ENCODE data around the gene PCDHB11. TPM values are rescaled to one million over a fixed set of nuclear protein-coding genes. Genes with fewer than 3 reads are reported as not detected.
"Not testable (repeated sequence)": the region's sequence is repeated elsewhere in the genome, so short reads cannot be mapped to it uniquely, and the experiment has no call there.

Gene PCDHB11
- total RNA-seq, 6 experiments from 2014 or later = 0.33 to 0.54 (median 0.47) TPM

DNA sequence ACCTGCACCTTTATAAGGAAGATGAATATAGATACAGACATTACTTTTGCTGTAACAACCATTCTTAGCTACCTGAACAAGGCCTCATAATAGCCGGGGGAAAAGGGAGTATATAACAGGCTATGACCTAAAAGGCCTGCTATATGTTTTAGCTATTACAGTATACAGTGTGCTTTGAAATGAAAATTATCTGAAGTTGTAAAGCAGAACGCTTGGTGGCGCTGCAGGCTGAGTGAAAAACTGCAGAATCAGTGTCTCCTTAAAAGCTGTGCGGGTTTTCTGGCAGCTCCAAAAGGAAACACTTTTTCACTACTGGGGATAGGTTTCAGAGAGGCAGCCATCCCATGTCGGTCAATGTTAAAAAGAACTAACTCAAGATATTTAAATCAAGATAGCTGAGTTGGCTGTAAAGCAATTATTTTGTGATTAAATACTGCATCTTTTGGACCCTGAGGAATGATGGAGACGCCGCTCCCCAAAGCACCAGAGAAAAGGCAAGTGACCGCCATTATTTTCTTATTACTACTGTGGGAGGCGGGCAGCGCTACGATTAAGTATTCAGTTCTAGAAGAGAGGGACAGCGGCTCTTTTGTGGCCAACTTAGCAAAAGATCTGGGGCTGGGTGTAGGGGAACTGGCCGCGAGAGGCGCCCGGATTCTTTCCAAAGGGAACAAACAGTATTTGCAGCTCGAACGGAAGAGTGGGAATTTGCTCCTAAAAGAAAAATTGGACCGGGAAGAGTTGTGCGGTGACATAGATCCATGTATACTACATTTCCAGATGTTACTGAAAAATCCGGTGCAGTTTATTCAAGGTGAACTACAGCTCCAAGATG lies 43.7 kb upstream of the PCDHB11 start:
- no peak for DNase-seq
- Mint-ChIP-seq H3K4me1 (ENCODE audit: low read depth) (no peaks in the 10 kb centered on the region; the same call in 1 of the 2 replicates), H3K9me3 (peaks cover 28% of the 10 kb centered on the region), H3K4me3 (no peak overlapping the region), H3K36me3 (ENCODE audit: low read depth) (peaks cover 9% of the 10 kb centered on the region), H3K27me3 (ENCODE audit: insufficient read depth) (peaks cover 16% of the 10 kb centered on the region), H3K27ac (no peak overlapping the region)
- TF ChIP-seq CTCF (IDR thresholded peaks at IDR 0.05) = peak; percentile 65

DNA sequence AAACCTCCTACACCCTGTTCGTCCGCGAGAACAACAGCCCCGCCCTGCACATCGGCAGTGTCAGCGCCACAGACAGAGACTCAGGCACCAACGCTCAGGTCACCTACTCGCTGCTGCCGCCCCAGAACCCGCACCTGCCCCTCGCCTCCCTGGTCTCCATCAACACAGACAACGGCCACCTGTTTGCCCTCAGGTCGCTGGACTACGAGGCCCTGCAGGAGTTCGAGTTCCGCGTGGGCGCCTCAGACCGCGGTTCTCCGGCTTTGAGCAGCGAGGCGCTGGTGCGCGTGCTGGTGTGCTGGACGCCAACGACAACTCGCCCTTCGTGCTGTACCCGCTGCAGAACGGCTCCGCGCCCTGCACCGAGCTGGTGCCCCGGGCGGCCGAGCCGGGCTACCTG lies 42.1 kb upstream of the PCDHB11 start:
- H3K27ac Mint-ChIP-seq; H3K4me1 Mint-ChIP-seq (ENCODE audit: low read depth); DNase-seq; H3K4me3 Mint-ChIP-seq; H3K36me3 Mint-ChIP-seq (ENCODE audit: low read depth): not testable (repeated sequence)
- H3K9me3 Mint-ChIP-seq = peaks cover 16% of the 10 kb centered on the region
- peaks cover 12% of the 10 kb centered on the region for H3K27me3 Mint-ChIP-seq (ENCODE audit: insufficient read depth)

DNA sequence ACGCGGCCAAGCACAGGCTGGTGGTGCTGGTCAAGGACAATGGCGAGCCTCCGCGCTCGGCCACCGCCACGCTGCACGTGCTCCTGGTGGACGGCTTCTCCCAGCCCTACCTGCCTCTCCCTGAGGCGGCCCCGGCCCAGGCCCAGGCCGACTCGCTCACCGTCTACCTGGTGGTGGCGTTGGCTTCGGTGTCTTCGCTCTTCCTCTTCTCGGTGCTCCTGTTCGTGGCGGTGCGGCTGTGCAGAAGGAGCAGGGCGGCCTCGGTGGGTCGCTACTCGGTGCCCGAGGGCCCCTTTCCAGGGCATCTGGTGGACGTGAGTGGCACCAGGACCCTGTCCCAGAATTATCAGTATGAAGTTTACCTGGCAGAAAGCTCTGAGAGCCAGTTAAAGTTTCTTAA lies 41.5 kb upstream of the PCDHB11 start:
- not testable (repeated sequence) for H3K4me1 Mint-ChIP-seq (ENCODE audit: low read depth); DNase-seq; H3K4me3 Mint-ChIP-seq

DNA sequence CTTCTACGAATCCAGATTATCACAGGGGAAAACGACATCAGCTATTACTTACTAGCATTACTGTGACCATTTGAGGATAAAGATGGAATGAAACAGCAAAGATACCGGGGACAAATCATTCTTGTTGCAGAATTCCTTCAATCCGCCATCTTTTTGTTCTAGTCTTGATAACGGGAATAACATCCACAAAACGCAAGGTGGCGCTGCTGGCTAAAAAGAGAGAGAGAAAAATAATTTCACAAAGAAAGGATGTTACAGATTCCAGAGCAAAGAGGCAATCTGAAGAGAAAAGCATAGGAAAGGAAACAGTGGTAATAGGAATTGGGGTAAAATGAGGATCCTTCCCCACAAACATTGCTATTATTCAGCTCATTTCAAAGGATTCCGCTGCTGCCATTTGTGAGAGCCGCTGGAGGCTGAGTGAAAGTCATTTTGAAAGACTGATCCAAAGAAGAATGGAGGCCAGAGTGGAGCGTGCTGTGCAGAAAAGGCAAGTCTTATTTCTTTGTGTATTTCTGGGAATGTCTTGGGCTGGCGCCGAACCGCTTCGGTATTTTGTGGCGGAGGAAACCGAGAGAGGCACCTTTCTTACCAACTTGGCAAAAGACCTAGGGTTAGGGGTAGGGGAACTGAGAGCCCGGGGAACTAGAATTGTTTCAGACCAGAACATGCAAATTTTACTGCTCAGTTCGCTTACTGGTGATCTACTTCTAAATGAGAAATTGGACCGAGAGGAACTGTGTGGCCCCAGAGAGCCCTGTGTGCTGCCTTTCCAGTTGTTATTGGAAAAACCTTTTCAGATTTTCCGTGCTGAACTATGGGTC lies 26.8 kb upstream of the PCDHB11 start, which contains the start of gene PCDHB7:
TSS of gene PCDHB7 (plus strand) at position 264 of the 824 bp plus-strand sequence. CDS start at position 456, 192 bp downstream.
- peaks cover 7% of the 10 kb centered on the region for H3K9me3 Mint-ChIP-seq
- peak; percentile 84 for TF ChIP-seq CTCF (IDR thresholded peaks at IDR 0.05)
- H3K27me3 Mint-ChIP-seq (ENCODE audit: insufficient read depth) = peaks cover 8% of the 10 kb centered on the region; the same call in 1 of the 2 replicates
- H3K4me3 Mint-ChIP-seq = peak within 1 kb of the TSS; percentile 73
- peaks cover 12% of the 10 kb centered on the region for H3K4me1 Mint-ChIP-seq (ENCODE audit: low read depth)
- H3K36me3 Mint-ChIP-seq (ENCODE audit: low read depth) = peaks cover 4% of the 10 kb centered on the region; the same call in 1 of the 2 replicates
- no peak within 1 kb of the TSS for H3K27ac Mint-ChIP-seq
- peak; percentile 56 for DNase-seq

More for the DNA sequence above, 41.5 kb upstream of the PCDHB11 start:
- not testable (repeated sequence) for H3K27ac Mint-ChIP-seq; H3K36me3 Mint-ChIP-seq (ENCODE audit: low read depth)
- peaks cover 12% of the 10 kb centered on the region for H3K27me3 Mint-ChIP-seq (ENCODE audit: insufficient read depth)
- H3K9me3 Mint-ChIP-seq = peaks cover 15% of the 10 kb centered on the region

DNA sequence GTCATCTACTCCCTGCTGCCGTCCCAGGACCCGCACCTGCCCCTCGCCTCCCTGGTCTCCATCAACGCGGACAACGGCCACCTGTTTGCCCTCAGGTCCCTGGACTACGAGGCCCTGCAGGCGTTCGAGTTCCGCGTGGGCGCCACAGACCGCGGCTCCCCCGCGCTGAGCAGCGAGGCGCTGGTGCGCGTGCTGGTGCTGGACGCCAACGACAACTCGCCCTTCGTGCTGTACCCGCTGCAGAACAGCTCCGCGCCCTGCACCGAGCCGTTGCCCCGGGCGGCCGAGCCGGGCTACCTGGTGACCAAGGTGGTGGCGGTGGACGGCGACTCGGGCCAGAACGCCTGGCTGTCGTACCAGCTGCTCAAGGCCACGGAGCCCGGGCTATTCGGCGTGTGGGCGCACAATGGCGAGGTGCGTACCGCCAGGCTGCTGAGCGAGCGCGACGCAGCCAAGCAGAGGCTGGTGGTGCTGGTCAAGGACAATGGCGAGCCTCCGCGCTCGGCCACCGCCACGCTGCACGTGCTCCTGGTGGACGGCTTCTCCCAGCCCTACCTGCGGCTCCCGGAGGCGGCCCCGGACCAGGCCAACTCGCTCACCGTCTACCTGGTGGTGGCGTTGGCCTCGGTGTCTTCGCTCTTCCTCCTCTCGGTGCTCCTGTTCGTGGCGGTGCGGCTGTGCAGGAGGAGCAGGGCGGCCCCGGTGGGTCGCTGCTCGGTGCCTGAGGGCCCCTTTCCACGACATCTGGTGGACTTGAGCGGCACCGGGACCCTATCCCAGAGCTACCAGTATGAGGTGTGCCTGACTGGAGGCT lies 24.9 kb upstream of the PCDHB11 start:
- H3K9me3 Mint-ChIP-seq; H3K27ac Mint-ChIP-seq; DNase-seq; H3K27me3 Mint-ChIP-seq (ENCODE audit: insufficient read depth); H3K4me3 Mint-ChIP-seq; H3K36me3 Mint-ChIP-seq (ENCODE audit: low read depth): not testable (repeated sequence)
- H3K4me1 Mint-ChIP-seq (ENCODE audit: low read depth) = peaks cover 12% of the 10 kb centered on the region

- TF ChIP-seq CTCF (IDR thresholded peaks at IDR 0.05) = no peak
- Mint-ChIP-seq H3K4me1 (ENCODE audit: low read depth) (peaks cover 12% of the 10 kb centered on the region), H3K9me3 (peaks cover 7% of the 10 kb centered on the region), H3K27me3 (ENCODE audit: insufficient read depth) (peaks cover 8% of the 10 kb centered on the region; the same call in 1 of the 2 replicates), H3K4me3 (no peak overlapping the region), H3K36me3 (ENCODE audit: low read depth) (peaks cover 4% of the 10 kb centered on the region; the same call in 1 of the 2 replicates), H3K27ac (no peak overlapping the region)
- DNase-seq = no peak
Measured at GRCh38 chr5:141175933-141176332, 23.5 kb upstream of the PCDHB11 start.
